GM12873 (cell line): ENCODE measurements around the gene SLC25A13.

Source experiments
- CTCF ChIP-seq: IDR thresholded peaks from 2 replicates; pipeline ENCODE4 v1.5.1; 2012; ENCODE audit warnings: low read depth, mild to moderate bottlenecking, moderate library complexity, low read length, control low read depth; ENCODE audit not compliant: insufficient read depth; ENCODE audit errors: missing control alignments

SLC25A13 gene

GRCh38 chr7:96331233-96331632, 9.3 kb upstream of the SLC25A13 start:
- TF ChIP-seq CTCF, result no peak

GRCh38 chr7:96330193-96330592, 8.3 kb upstream of the SLC25A13 start:
- TF ChIP-seq CTCF, result no peak

- TF ChIP-seq CTCF, result no peak
Measured at GRCh38 chr7:96329241-96329640, 7.3 kb upstream of the SLC25A13 start.

- no peak for TF ChIP-seq CTCF
Measured at GRCh38 chr7:96328016-96328415, 6.1 kb upstream of the SLC25A13 start.

GRCh38 chr7:96327429-96327828, 5.5 kb upstream of the SLC25A13 start:
- no peak for TF ChIP-seq CTCF

GRCh38 chr7:96326752-96327151, 4.9 kb upstream of the SLC25A13 start:
- peak; percentile 3 for TF ChIP-seq CTCF

GRCh38 chr7:96322847-96323461, 1.1 kb upstream of the SLC25A13 start:
- no peak for TF ChIP-seq CTCF
